HepG2 (cell line): ENCODE measurements around the gene FCN3. TPM values are rescaled to one million over a fixed set of nuclear protein-coding genes. Genes with fewer than 3 reads are reported as not detected.

ENCODE experiments used
- ATAC-seq: fragments of 200-7000 bp; cut with Tn5 transposase; 3 replicates; pipeline ENCODE4 v1.9.1; 2020; ENCODE audit warnings: mild to moderate bottlenecking, moderate library complexity
- BruUV-seq: library from RNA; stranded (reverse); fragments of 400-500 nt; replicated peaks from 2 replicates; lab custom pipeline; 2021; lab: Mats Ljungman, UMichigan
- CTCF ChIA-PET: fragments of 300-600 bp; formaldehyde crosslinking; extraction: SDS; loops from one replicate; lab custom pipeline; 2021; ENCODE audit warnings: low total read pairs, inconsistent platforms, low intra/inter-chr PET ratio; lab: Yijun Ruan, JAX
- POLR2A ChIA-PET: fragments of 350-600 bp; sonication (Branson Sonifier 250); formaldehyde crosslinking; loops from one replicate; lab custom pipeline; 2020; ENCODE audit warnings: antibody characterized with exemption, inconsistent platforms; lab: Yijun Ruan, JAX
- DNase-seq: peaks from one replicate; pipeline ENCODE4 v3.0.0-alpha.2; 2015; ENCODE audit warnings: low spot score
- FAIRE-seq: peaks from 3 replicates; lab custom pipeline; 2011; peaks lifted over from hg19 to GRCh38; lab: Jason Lieb, UNC
- H2AFZ ChIP-seq: one replicate; pipeline ENCODE4 v1.6.1; 2011; ENCODE audit warnings: low read length, inconsistent platforms
- H3K27ac ChIP-seq: fragments of 300-600 bp; 3 replicates; pipeline ENCODE4 v1.8.0; 2011; ENCODE audit warnings: mixed run types, mild to moderate bottlenecking, mixed read lengths, low read length, inconsistent platforms; ENCODE audit not compliant: insufficient read depth; ENCODE audit errors: extremely low read length
- H3K27me3 ChIP-seq, 2 experiments: fragments of 200-600 bp in 1 of 2; 2 replicates in 1 of 2; 3 replicates in 1 of 2; pipeline versions ENCODE4 v1.6.0 to v1.8.0; 2011; ENCODE audit warnings: low read length in 2 of 2, mild to moderate bottlenecking in 2 of 2, moderate library complexity in 2 of 2, inconsistent platforms in 1 of 2; ENCODE audit not compliant: insufficient read depth in 2 of 2, control insufficient read depth in 1 of 2
- H3K36me3 ChIP-seq, 2 experiments: fragments of 200-600 bp in 1 of 2; replicated peaks in 1 of 2; 2 replicates in 1 of 2; 3 replicates in 1 of 2; pipeline versions ENCODE4 v1.5.1 to v1.8.0; 2011; ENCODE audit warnings: low read length in 2 of 2, inconsistent platforms in 1 of 2; ENCODE audit not compliant: insufficient read depth in 2 of 2, control insufficient read depth in 1 of 2
- H3K4me1 ChIP-seq: 2 replicates; pipeline ENCODE4 v1.5.1; 2012; ENCODE audit warnings: low read length, inconsistent platforms; ENCODE audit not compliant: insufficient read depth
- H3K4me2 ChIP-seq: 2 replicates; pipeline ENCODE4 v1.6.0; 2011; ENCODE audit warnings: low read depth, low read length, inconsistent platforms
- H3K4me3 ChIP-seq, 3 experiments: fragments of 200-600 bp in 1 of 3; sonication (generic), shearing (Covaris generic) in 1 of 3; replicated peaks in 1 of 3; 2 replicates each; pipeline ENCODE4 v1.5.1; 2011 to 2016; ENCODE audit warnings: low read length in 3 of 3, inconsistent platforms in 2 of 3, low read depth in 2 of 3, mild to moderate bottlenecking in 2 of 3, control low read depth in 1 of 3, mixed read lengths in 1 of 3; ENCODE audit not compliant: insufficient read depth in 1 of 3
- H3K79me2 ChIP-seq: one replicate; pipeline ENCODE4 v1.6.1; 2011; ENCODE audit warnings: low read length, inconsistent platforms; ENCODE audit not compliant: insufficient read depth
- H3K9ac ChIP-seq: 2 replicates; pipeline ENCODE4 v1.6.0; 2011; ENCODE audit warnings: mild to moderate bottlenecking, low read depth, low read length, inconsistent platforms; ENCODE audit not compliant: insufficient read depth
- H3K9me3 ChIP-seq: 2 replicates; pipeline ENCODE4 v1.5.1; 2012; ENCODE audit warnings: mild to moderate bottlenecking, low read length
- H4K20me1 ChIP-seq: 2 replicates; pipeline ENCODE4 v1.6.0; 2011; ENCODE audit warnings: inconsistent platforms, mild to moderate bottlenecking, low read length, moderate library complexity; ENCODE audit not compliant: insufficient read depth
- ARID5B ChIP-seq: IDR thresholded peaks from 2 replicates; pipeline ENCODE4 v1.4.0; 2020; ENCODE audit warnings: mild to moderate bottlenecking, missing genetic modification reagents
- DDIT3 ChIP-seq: sonication (generic); formaldehyde crosslinking; IDR thresholded peaks from 2 replicates; pipeline ENCODE4 v1.4.0; 2020; ENCODE audit warnings: mild to moderate bottlenecking, missing genetic modification reagents
- ELF1 ChIP-seq: sonication (generic); formaldehyde crosslinking; IDR thresholded peaks from 2 replicates; pipeline ENCODE4 v1.4.0; 2020; ENCODE audit warnings: missing genetic modification reagents
- FOXO1 ChIP-seq: sonication (generic); formaldehyde crosslinking; IDR thresholded peaks from 2 replicates; pipeline ENCODE4 v1.4.0; 2020; ENCODE audit warnings: missing genetic modification reagents
- FOXO4 ChIP-seq: sonication (generic); formaldehyde crosslinking; conservative IDR thresholded peaks from 2 replicates; pipeline ENCODE4 v1.8.1; 2023; ENCODE audit warnings: missing genetic modification reagents
- ISL2 ChIP-seq: sonication (generic); formaldehyde crosslinking; IDR thresholded peaks from 2 replicates; pipeline ENCODE4 v1.5.0; 2020; ENCODE audit warnings: missing genetic modification reagents
- KDM2A ChIP-seq: sonication (generic); formaldehyde crosslinking; IDR thresholded peaks from 2 replicates; pipeline ENCODE4 v1.4.0; 2020; ENCODE audit warnings: low read depth, missing genetic modification reagents, borderline replicate concordance
- MIER2 ChIP-seq: IDR thresholded peaks from 2 replicates; pipeline ENCODE4 v1.6.1; 2016; ENCODE audit warnings: missing biosample characterization, missing genetic modification reagents
- PLRG1 ChIP-seq: fragments of 450-650 bp; conservative IDR thresholded peaks from 2 replicates; pipeline ENCODE4 v1.6.1; 2016
- POLR2A ChIP-seq, 2 experiments: IDR thresholded peaks; 2 replicates each; pipeline ENCODE4 v1.6.1; 2011; ENCODE audit warnings: low read depth in 2 of 2, low read length in 2 of 2, mild to moderate bottlenecking in 1 of 2, moderate library complexity in 1 of 2; ENCODE audit not compliant: insufficient read depth in 1 of 2
- SRSF9 ChIP-seq: fragments of 200-400 bp; formaldehyde crosslinking; IDR thresholded peaks from 2 replicates; pipeline ENCODE4 v1.6.1; 2018; ENCODE audit warnings: borderline replicate concordance, mild to moderate bottlenecking, low read depth, low read length; ENCODE audit not compliant: insufficient read depth, poor library complexity, severe bottlenecking
- ZBTB7B ChIP-seq: sonication (generic); formaldehyde crosslinking; IDR thresholded peaks from 2 replicates; pipeline ENCODE4 v1.4.0; 2020; ENCODE audit warnings: missing genetic modification reagents
- ZNF382 ChIP-seq: sonication (generic); formaldehyde crosslinking; IDR thresholded peaks from 2 replicates; pipeline ENCODE4 v1.5.0; 2020; ENCODE audit warnings: missing genetic modification reagents, mild to moderate bottlenecking, borderline replicate concordance
- ZNF557 ChIP-seq: sonication (generic); formaldehyde crosslinking; IDR thresholded peaks from 2 replicates; pipeline ENCODE4 v1.4.0; 2020; ENCODE audit warnings: missing genetic modification reagents
- WGBS: methylation state at CpG from one replicate; pipeline ENCODE4 v1.1.6; 2017; ENCODE audit warnings: low lambda C conversion rate; 5-methylcytosine and 5-hydroxymethylcytosine counted together
- in situ Hi-C: cut with HindIII; loops from 2 replicates; pipeline ENCODE4 v1.10.0; 2017; ENCODE audit warnings: low pct_unique_long_range_greater_than_20kb; ENCODE audit not compliant: extremely low pct_ligation_motif_present
- intact Hi-C: fragments of 100-400 bp; cut with micrococcal nuclease; formaldehyde crosslinking; loops from one replicate; pipeline ENCODE4 v1.10.0; 2022; ENCODE audit not compliant: unreplicated experiment
- polyA plus RNA-seq, 8 experiments: library from polyadenylated mRNA; depleted of rRNA in 3 of 8; stranded (reverse) in 7 of 8; unstranded in 1 of 8; fragments of >200 nt; fragmentation: Illumina TruSeq in 4 of 8; extraction: Trizol in 4 of 8; gene quantifications; 2 replicates each; pipeline versions ENCODE4 v1.2.1 to v1.2.3, GENCODE V29; 2011 to 2016; ENCODE audit warnings: low read depth in 4 of 8, missing spikeins in 1 of 8, mixed read lengths in 1 of 8; ENCODE audit not compliant: insufficient read depth in 1 of 8
- total RNA-seq, 5 experiments: library from RNA; depleted of rRNA; stranded (reverse); fragments of >200 nt; fragmentation: Illumina TruSeq; extraction: Trizol; gene quantifications; 2 replicates each; pipeline ENCODE4 v1.2.3, GENCODE V29; 2016; ENCODE audit warnings: low read depth in 1 of 5

Gene FCN3
- total and polyA plus RNA-seq, 2 of the 13 experiments (the other 11 are each of a cell fraction or from before 2014, with no cell fraction given), result not detected

GRCh38 chr1:27346991-27347624 lies 27.5 kb downstream of the FCN3 start (continued):
- TF ChIP-seq DDIT3 (CRISPR knock-in tag) (no peak), ELF1 (CRISPR knock-in tag) (no peak)

GRCh38 chr1:27346357-27346756 lies 28.3 kb downstream of the FCN3 start:
- intact Hi-C loops, result no loop called here
- no peak for FAIRE-seq
- POLR2A ChIA-PET, result no interaction called here
- no peaks in the 10 kb centered on the region for H4K20me1 ChIP-seq
- no peak overlapping the region for H3K27ac ChIP-seq
- H3K27me3 ChIP-seq, result no peaks in the 10 kb centered on the region; a peak in 1 of 5 replicates
- H3K9me3 ChIP-seq, result no peaks in the 10 kb centered on the region
- no peak overlapping the region for H3K4me3 ChIP-seq
- no peak overlapping the region for H3K4me2 ChIP-seq
- WGBS, result over 99% methylated on average over 8 of the region's 8 CpGs
- peaks cover 31% of the 10 kb centered on the region for H3K4me1 ChIP-seq
- H3K79me2 ChIP-seq, result no peaks in the 10 kb centered on the region
- ATAC-seq, result no peak
- no peak for TF ChIP-seq MIER2 (CRISPR knock-in tag)
- TF ChIP-seq PLRG1, result no peak
- no peak for TF ChIP-seq ISL2 (CRISPR knock-in tag)
- no peak for TF ChIP-seq KDM2A (CRISPR knock-in tag)
- no peak for TF ChIP-seq POLR2A (IDR thresholded peaks at IDR 0.05; ENCODE audit: insufficient read depth in 1 of 2, low read depth in 2 of 2, low read length in 2 of 2)
- no peak for TF ChIP-seq ARID5B
- no peak for TF ChIP-seq ZNF557
- no peak for TF ChIP-seq FOXO1
- no peak for TF ChIP-seq SRSF9
- no peak for TF ChIP-seq ZBTB7B (CRISPR knock-in tag)
- no peak for TF ChIP-seq ZNF382 (CRISPR knock-in tag)
- TF ChIP-seq FOXO4 (CRISPR knock-in tag), result no peak
- H3K9ac ChIP-seq, result no peak overlapping the region
- no TSS peak for BruUV-seq
- no peak for DNase-seq
- in situ Hi-C loops, result no loop called here
- H3K36me3 ChIP-seq, result no peaks in the 10 kb centered on the region
- CTCF ChIA-PET, result no interaction called here
- no peak overlapping the region for H2AFZ ChIP-seq
